ENCODE results near the gene IRS2. TPM values are rescaled to one million over a fixed set of nuclear protein-coding genes. Genes with fewer than 3 reads are reported as not detected.
"Not testable (repeated sequence)": the region's sequence is repeated elsewhere in the genome, so short reads cannot be mapped to it uniquely, and the experiment has no call there.

Gene IRS2
- 1.4 TPM for total RNA-seq
- polyA plus RNA-seq, result 9.1 TPM
- long read RNA-seq, donor 1, result 0 reads
- long read RNA-seq, donor 2, result 0 reads
- long read RNA-seq, donor 3, result 0 reads
- long read RNA-seq, donor 4, result 0 reads
- long read RNA-seq, donor 5, full-length matches to known transcripts, result 6 of 6 reads
- long read RNA-seq, donor 5, partial matches to known transcripts, result 0 of 6 reads
- long read RNA-seq, donor 5, other reads (novel, unspliced or antisense), result 0 of 6 reads
- long read RNA-seq, donor 6, full-length matches to known transcripts, result 2 of 2 reads
- long read RNA-seq, donor 6, partial matches to known transcripts, result 0 of 2 reads
- long read RNA-seq, donor 6, other reads (novel, unspliced or antisense), result 0 of 2 reads
- long read RNA-seq, donor 7, full-length matches to known transcripts, result 1 of 1 reads
- long read RNA-seq, donor 7, partial matches to known transcripts, result 0 of 1 reads
- long read RNA-seq, donor 7, other reads (novel, unspliced or antisense), result 0 of 1 reads
- long read RNA-seq, donor 8, result 0 reads
- long read RNA-seq, donor 9, result 0 reads
- long read RNA-seq, donor 10, full-length matches to known transcripts, result 3 of 3 reads
- long read RNA-seq, donor 10, partial matches to known transcripts, result 0 of 3 reads
- long read RNA-seq, donor 10, other reads (novel, unspliced or antisense), result 0 of 3 reads

- WGBS, result under 1% methylated on average over 98 of the region's 98 CpGs
- Histone ChIP-seq H3K4me1 (ENCODE audit: control insufficient read depth in 2 of 2, insufficient read depth in 2 of 2, low read length in 2 of 2) (peaks cover 4 to 18% of the 10 kb centered on the region in 2 donors), H3K9me3 (ENCODE audit: control insufficient read depth in 2 of 2, insufficient read depth in 1 of 2, low read length in 1 of 2) (no peaks in the 10 kb centered on the region), H3K4me3 (ENCODE audit: low read length in 2 of 2) (peak within 1 kb of the TSS; percentile 64 to 85), H3K27me3 (ENCODE audit: control insufficient read depth in 2 of 2, insufficient read depth in 1 of 2, low read length in 1 of 2) (peaks cover 23 to 30% of the 10 kb centered on the region in 2 donors), H3K27ac (ENCODE audit: low read depth in 1 of 2, low read length in 1 of 2) (peak within 1 kb of the TSS; percentile 60 to 94), H3K36me3 (ENCODE audit: control insufficient read depth in 2 of 2, insufficient read depth in 2 of 2, low read length in 1 of 2) (peaks cover 3 to 25% of the 10 kb centered on the region in 2 donors)
- peak; percentile 81 to 96 (median 90) for DNase-seq (ENCODE audit: low read depth in 6 of 9, low spot score in 9 of 9)
These were observed at the start of gene IRS2 for GRCh38 chr13:109786457-109787134. Gene IRS2 (minus strand): TSS chr13:109786583. CDS start chr13:109786053, 530 bp downstream.

- DNase-seq (ENCODE audit: low read depth in 6 of 9, low spot score in 9 of 9), result no peak
- no peaks in the 10 kb centered on the region for H3K9me3 ChIP-seq (ENCODE audit: control insufficient read depth in 2 of 2, insufficient read depth in 1 of 2, low read length in 1 of 2)
- H3K4me3 ChIP-seq (ENCODE audit: low read length in 2 of 2), result no peak overlapping the region
- no peak overlapping the region for H3K27ac ChIP-seq (ENCODE audit: low read depth in 1 of 2, low read length in 1 of 2)
- H3K4me1 ChIP-seq (ENCODE audit: control insufficient read depth in 2 of 2, insufficient read depth in 2 of 2, low read length in 2 of 2), result no peaks in the 10 kb centered on the region
- WGBS, result 91% methylated on average over 16 of the region's 16 CpGs
- H3K27me3 ChIP-seq (ENCODE audit: control insufficient read depth in 2 of 2, insufficient read depth in 1 of 2, low read length in 1 of 2), result peaks cover 0 to 2% of the 10 kb centered on the region in 2 donors
- H3K36me3 ChIP-seq (ENCODE audit: control insufficient read depth in 2 of 2, insufficient read depth in 2 of 2, low read length in 1 of 2), result no peaks in the 10 kb centered on the region
These were observed 48.8 kb upstream of the IRS2 start for GRCh38 chr13:109834973-109835720.

GRCh38 chr13:109833940-109834339 is 47.6 kb upstream of the IRS2 start:
- H3K4me3 ChIP-seq (ENCODE audit: low read length in 2 of 2), result no peak overlapping the region
- DNase-seq (ENCODE audit: low read depth in 6 of 9, low spot score in 9 of 9), result no peak
- WGBS, result 95% methylated on average over 5 of the region's 5 CpGs
- no peaks in the 10 kb centered on the region for H3K27me3 ChIP-seq (ENCODE audit: control insufficient read depth in 2 of 2, insufficient read depth in 1 of 2, low read length in 1 of 2)
- H3K27ac ChIP-seq (ENCODE audit: low read depth in 1 of 2, low read length in 1 of 2), result no peak overlapping the region
- H3K9me3 ChIP-seq (ENCODE audit: control insufficient read depth in 2 of 2, insufficient read depth in 1 of 2, low read length in 1 of 2), result no peaks in the 10 kb centered on the region
- H3K36me3 ChIP-seq (ENCODE audit: control insufficient read depth in 2 of 2, insufficient read depth in 2 of 2, low read length in 1 of 2), result no peaks in the 10 kb centered on the region
- no peaks in the 10 kb centered on the region for H3K4me1 ChIP-seq (ENCODE audit: control insufficient read depth in 2 of 2, insufficient read depth in 2 of 2, low read length in 2 of 2)

GRCh38 chr13:109833071-109833470 is 46.7 kb upstream of the IRS2 start:
- no peak for DNase-seq (ENCODE audit: low read depth in 6 of 9, low spot score in 9 of 9)
- Histone ChIP-seq H3K27me3 (ENCODE audit: control insufficient read depth in 2 of 2, insufficient read depth in 1 of 2, low read length in 1 of 2) (no peaks in the 10 kb centered on the region), H3K4me3 (ENCODE audit: low read length in 2 of 2) (no peak overlapping the region), H3K36me3 (ENCODE audit: control insufficient read depth in 2 of 2, insufficient read depth in 2 of 2, low read length in 1 of 2) (no peaks in the 10 kb centered on the region), H3K4me1 (ENCODE audit: control insufficient read depth in 2 of 2, insufficient read depth in 2 of 2, low read length in 2 of 2) (no peaks in the 10 kb centered on the region), H3K9me3 (ENCODE audit: control insufficient read depth in 2 of 2, insufficient read depth in 1 of 2, low read length in 1 of 2) (no peaks in the 10 kb centered on the region), H3K27ac (ENCODE audit: low read depth in 1 of 2, low read length in 1 of 2) (no peak overlapping the region)
- WGBS, result 92% methylated on average over 5 of the region's 5 CpGs

GRCh38 chr13:109828591-109829316 is 42.4 kb upstream of the IRS2 start:
- not testable (repeated sequence) for H3K9me3 ChIP-seq (ENCODE audit: control insufficient read depth in 2 of 2, insufficient read depth in 1 of 2, low read length in 1 of 2); DNase-seq (ENCODE audit: low read depth in 6 of 9, low spot score in 9 of 9); H3K4me1 ChIP-seq (ENCODE audit: control insufficient read depth in 2 of 2, insufficient read depth in 2 of 2, low read length in 2 of 2); H3K27me3 ChIP-seq (ENCODE audit: control insufficient read depth in 2 of 2, insufficient read depth in 1 of 2, low read length in 1 of 2); H3K27ac ChIP-seq (ENCODE audit: low read depth in 1 of 2, low read length in 1 of 2); H3K4me3 ChIP-seq (ENCODE audit: low read length in 2 of 2); H3K36me3 ChIP-seq (ENCODE audit: control insufficient read depth in 2 of 2, insufficient read depth in 2 of 2, low read length in 1 of 2)
- WGBS, result 93% methylated on average over 11 of the region's 11 CpGs

- DNase-seq (ENCODE audit: low read depth in 6 of 9, low spot score in 9 of 9); H3K4me3 ChIP-seq (ENCODE audit: low read length in 2 of 2); H3K27ac ChIP-seq (ENCODE audit: low read depth in 1 of 2, low read length in 1 of 2); H3K4me1 ChIP-seq (ENCODE audit: control insufficient read depth in 2 of 2, insufficient read depth in 2 of 2, low read length in 2 of 2); H3K9me3 ChIP-seq (ENCODE audit: control insufficient read depth in 2 of 2, insufficient read depth in 1 of 2, low read length in 1 of 2); H3K27me3 ChIP-seq (ENCODE audit: control insufficient read depth in 2 of 2, insufficient read depth in 1 of 2, low read length in 1 of 2); H3K36me3 ChIP-seq (ENCODE audit: control insufficient read depth in 2 of 2, insufficient read depth in 2 of 2, low read length in 1 of 2): not testable (repeated sequence)
- 95% methylated on average over 6 of the region's 6 CpGs for WGBS
These were observed 36.8 kb upstream of the IRS2 start for GRCh38 chr13:109823201-109823600.

- WGBS, result 33% methylated on average over 3 of the region's 3 CpGs
- no peak overlapping the region for H3K4me3 ChIP-seq (ENCODE audit: low read length in 2 of 2)
- H3K4me1 ChIP-seq (ENCODE audit: control insufficient read depth in 2 of 2, insufficient read depth in 2 of 2, low read length in 2 of 2), result no peaks in the 10 kb centered on the region
- no peaks in the 10 kb centered on the region for H3K9me3 ChIP-seq (ENCODE audit: control insufficient read depth in 2 of 2, insufficient read depth in 1 of 2, low read length in 1 of 2)
- no peak overlapping the region for H3K27ac ChIP-seq (ENCODE audit: low read depth in 1 of 2, low read length in 1 of 2)
- no peak for DNase-seq (ENCODE audit: low read depth in 6 of 9, low spot score in 9 of 9)
- H3K27me3 ChIP-seq (ENCODE audit: control insufficient read depth in 2 of 2, insufficient read depth in 1 of 2, low read length in 1 of 2), result peaks cover 0 to 7% of the 10 kb centered on the region in 2 donors
- no peaks in the 10 kb centered on the region for H3K36me3 ChIP-seq (ENCODE audit: control insufficient read depth in 2 of 2, insufficient read depth in 2 of 2, low read length in 1 of 2)
These were observed 34.7 kb upstream of the IRS2 start for GRCh38 chr13:109821103-109821502.

GRCh38 chr13:109819874-109820273 is 33.5 kb upstream of the IRS2 start:
- Histone ChIP-seq H3K9me3 (ENCODE audit: control insufficient read depth in 2 of 2, insufficient read depth in 1 of 2, low read length in 1 of 2) (no peaks in the 10 kb centered on the region), H3K27me3 (ENCODE audit: control insufficient read depth in 2 of 2, insufficient read depth in 1 of 2, low read length in 1 of 2) (peaks cover 0 to 7% of the 10 kb centered on the region in 2 donors), H3K36me3 (ENCODE audit: control insufficient read depth in 2 of 2, insufficient read depth in 2 of 2, low read length in 1 of 2) (no peaks in the 10 kb centered on the region), H3K4me1 (ENCODE audit: control insufficient read depth in 2 of 2, insufficient read depth in 2 of 2, low read length in 2 of 2) (no peaks in the 10 kb centered on the region), H3K4me3 (ENCODE audit: low read length in 2 of 2) (no peak overlapping the region), H3K27ac (ENCODE audit: low read depth in 1 of 2, low read length in 1 of 2) (no peak overlapping the region)
- no peak for DNase-seq (ENCODE audit: low read depth in 6 of 9, low spot score in 9 of 9)
- WGBS, result 82% methylated on average over 6 of the region's 6 CpGs
